ENCODE data around the gene IL1R2.

The IL1R2 gene

GRCh38 chr2:101991721-101992145 is at the start of gene IL1R2:
IL1R2 (plus strand) TSS chr2:101991960; CDS start chr2:102008576, 16,616 bp downstream.
- no peak for DNase-seq

GRCh38 chr2:101942851-101943250 is 48.9 kb upstream of the IL1R2 start:
- no peak for DNase-seq
- intact Hi-C loops (cut with DNase I): no loop called here

More at GRCh38 chr2:101991721-101992145, at the start of gene IL1R2:
- intact Hi-C loops (cut with DNase I): no loop called here

- DNase-seq: no peak
- intact Hi-C loops (cut with DNase I): no loop called here
Measured at GRCh38 chr2:101946372-101947039, 45.3 kb upstream of the IL1R2 start.

GRCh38 chr2:101947374-101947773 is 44.4 kb upstream of the IL1R2 start:
- intact Hi-C loops (cut with DNase I): no loop called here
- DNase-seq: no peak

- no peak for DNase-seq
Measured at GRCh38 chr2:101948625-101949155, 43.1 kb upstream of the IL1R2 start.

GRCh38 chr2:101949304-101949703 is 42.5 kb upstream of the IL1R2 start:
- DNase-seq: no peak
- intact Hi-C loops (cut with DNase I): no loop called here

More at GRCh38 chr2:101948625-101949155, 43.1 kb upstream of the IL1R2 start:
- intact Hi-C loops (cut with DNase I): no loop called here

- DNase-seq: no peak
- intact Hi-C loops (cut with DNase I): no loop called here
Measured at GRCh38 chr2:101951296-101951695, 40.5 kb upstream of the IL1R2 start.

GRCh38 chr2:101952551-101952950 is 39.2 kb upstream of the IL1R2 start:
- intact Hi-C loops (cut with DNase I): no loop called here
- no peak for DNase-seq

- intact Hi-C loops (cut with DNase I): no loop called here
- no peak for DNase-seq
Measured at GRCh38 chr2:101956465-101957438, 35.0 kb upstream of the IL1R2 start.

- intact Hi-C loops (cut with DNase I): no loop called here
- no peak for DNase-seq
Measured at GRCh38 chr2:101958061-101958460, 33.7 kb upstream of the IL1R2 start.

- intact Hi-C loops (cut with DNase I): no loop called here
- peak in 1 of 10 donors; percentile 51 for DNase-seq
Measured at GRCh38 chr2:101960819-101961337, 30.9 kb upstream of the IL1R2 start.

GRCh38 chr2:101961338-101962191 is 30.2 kb upstream of the IL1R2 start:
- intact Hi-C loops (cut with DNase I): no loop called here
- DNase-seq: peak in 7 of 10 donors; percentile 33 to 87 (median 40)

GRCh38 chr2:101962309-101962708 is 29.5 kb upstream of the IL1R2 start:
- DNase-seq: no peak
- intact Hi-C loops (cut with DNase I): no loop called here

GRCh38 chr2:101963198-101963597 is 28.6 kb upstream of the IL1R2 start:
- intact Hi-C loops (cut with DNase I): no loop called here
- DNase-seq: no peak

GRCh38 chr2:101967826-101968513 is 23.8 kb upstream of the IL1R2 start:
- intact Hi-C loops (cut with DNase I): no loop called here
- no peak for DNase-seq

- intact Hi-C loops (cut with DNase I): no loop called here
- no peak for DNase-seq
Measured at GRCh38 chr2:101969723-101970122, 22.0 kb upstream of the IL1R2 start.

GRCh38 chr2:101970901-101971300 is 20.9 kb upstream of the IL1R2 start:
- intact Hi-C loops (cut with DNase I): no loop called here
- DNase-seq: no peak

GRCh38 chr2:101971836-101972235 is 19.9 kb upstream of the IL1R2 start:
- DNase-seq: no peak
- intact Hi-C loops (cut with DNase I): no loop called here

- DNase-seq: no peak
- intact Hi-C loops (cut with DNase I): no loop called here
Measured at GRCh38 chr2:101972621-101973434, 18.9 kb upstream of the IL1R2 start.

Data from posterior cingulate gyrus (tissue), 11 donors.